Choroid plexus epithelial cell (primary cell): Measurements from ENCODE around the gene SSH3.
"Not testable (repeated sequence)": the region's sequence is repeated elsewhere in the genome, so short reads cannot be mapped to it uniquely, and the experiment has no call there.

Experiments used
- DNase-seq: peaks from one replicate; pipeline ENCODE4 v3.0.0-alpha.2; 2010; ENCODE audit warnings: low read depth
- H3K4me3 ChIP-seq: 2 replicates; pipeline ENCODE4 v1.5.1; 2011; ENCODE audit warnings: low read depth, mild to moderate bottlenecking, control low read depth, low read length, moderate library complexity
- CTCF ChIP-seq: conservative IDR thresholded peaks from 2 replicates; pipeline ENCODE4 v1.5.1; 2011; ENCODE audit warnings: low read depth, mild to moderate bottlenecking, control low read depth, inconsistent platforms, low read length, moderate library complexity

The SSH3 gene

DNA sequence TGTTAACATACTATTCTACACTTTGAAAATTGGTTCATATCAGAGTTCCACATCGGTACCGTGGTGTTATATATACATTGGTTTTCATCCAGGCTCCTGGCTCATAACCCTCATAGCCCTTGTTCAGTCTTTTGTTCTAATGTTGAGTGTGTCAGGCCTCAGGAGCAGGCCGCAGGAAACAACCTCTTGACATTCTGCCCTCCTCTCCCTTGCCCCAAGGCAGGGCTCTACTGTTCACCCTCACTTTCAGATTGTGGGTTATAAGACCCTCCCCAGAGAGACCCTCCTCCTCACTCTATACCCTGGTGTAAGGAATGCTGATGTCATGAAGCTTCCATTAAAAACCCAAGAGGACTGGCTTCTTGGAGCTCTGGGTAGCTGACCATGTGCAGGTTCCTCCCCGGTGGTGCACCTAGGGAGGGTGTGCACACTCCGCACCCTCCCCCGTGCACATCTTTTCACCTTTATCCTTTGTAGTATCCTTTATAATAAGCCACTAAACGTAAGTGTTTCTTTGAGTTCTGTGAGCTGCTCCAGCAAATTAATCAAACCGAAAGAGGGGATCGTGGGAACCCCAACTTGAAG lies 12.1 kb downstream of the SSH3 start:
- no peak for DNase-seq
- no peak for TF ChIP-seq CTCF
- no peak overlapping the region for H3K4me3 ChIP-seq

DNA sequence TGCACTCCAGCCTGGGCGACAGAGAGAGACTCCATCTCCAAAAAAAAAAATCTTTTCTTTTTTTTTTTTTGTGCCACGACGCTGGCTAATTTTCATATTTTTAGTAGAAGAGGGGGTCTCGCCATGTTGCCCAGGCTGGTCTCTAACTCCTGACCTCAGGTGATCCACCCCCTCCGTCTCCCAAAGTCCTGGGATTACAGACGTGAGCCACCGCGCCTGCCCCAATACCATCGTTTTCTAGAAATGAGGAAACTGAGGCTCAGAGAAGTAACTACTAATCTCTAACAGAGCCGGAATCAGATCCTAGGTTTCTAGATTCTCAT lies 13.5 kb downstream of the SSH3 start:
- no peak for DNase-seq
- no peak for TF ChIP-seq CTCF
- H3K4me3 ChIP-seq = peak overlapping the region; percentile 88

DNA sequence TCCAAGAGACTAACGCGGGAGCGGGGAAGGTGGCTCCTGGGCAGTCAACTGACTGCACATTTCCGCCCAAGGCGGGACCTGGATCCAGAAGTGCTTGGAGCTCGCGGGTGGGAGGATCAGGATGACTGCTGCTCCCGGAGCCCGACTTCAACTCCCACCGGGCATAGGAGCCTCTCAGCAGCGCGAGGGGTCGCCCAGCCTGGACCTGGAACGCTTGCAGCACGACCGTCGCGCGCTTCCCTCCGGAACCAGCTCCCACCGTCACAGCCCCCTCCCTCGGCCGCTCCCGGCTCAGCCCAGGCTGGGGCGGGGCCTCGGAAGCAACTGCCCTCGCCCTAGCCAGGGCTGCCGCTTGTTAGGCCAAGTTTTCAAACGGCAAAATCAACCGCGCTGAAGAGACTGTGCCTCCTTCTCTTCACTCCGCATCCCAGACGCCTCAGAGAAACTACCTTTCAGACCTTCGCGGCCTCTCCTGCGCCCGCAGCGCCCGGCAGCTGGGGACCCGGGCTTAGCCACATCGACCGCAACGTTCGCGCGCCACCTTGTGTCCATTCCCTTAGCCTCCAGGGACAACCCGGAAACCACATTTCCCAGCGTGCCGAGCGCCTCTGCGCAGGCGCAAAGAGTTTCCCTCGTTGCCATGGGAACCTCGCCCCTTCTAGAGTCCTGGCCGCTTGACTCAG lies 14.0 kb downstream of the SSH3 start:
- TF ChIP-seq CTCF = peak; percentile 89
- peak; percentile 94 for DNase-seq
- peak overlapping the region; percentile 88 for H3K4me3 ChIP-seq

DNA sequence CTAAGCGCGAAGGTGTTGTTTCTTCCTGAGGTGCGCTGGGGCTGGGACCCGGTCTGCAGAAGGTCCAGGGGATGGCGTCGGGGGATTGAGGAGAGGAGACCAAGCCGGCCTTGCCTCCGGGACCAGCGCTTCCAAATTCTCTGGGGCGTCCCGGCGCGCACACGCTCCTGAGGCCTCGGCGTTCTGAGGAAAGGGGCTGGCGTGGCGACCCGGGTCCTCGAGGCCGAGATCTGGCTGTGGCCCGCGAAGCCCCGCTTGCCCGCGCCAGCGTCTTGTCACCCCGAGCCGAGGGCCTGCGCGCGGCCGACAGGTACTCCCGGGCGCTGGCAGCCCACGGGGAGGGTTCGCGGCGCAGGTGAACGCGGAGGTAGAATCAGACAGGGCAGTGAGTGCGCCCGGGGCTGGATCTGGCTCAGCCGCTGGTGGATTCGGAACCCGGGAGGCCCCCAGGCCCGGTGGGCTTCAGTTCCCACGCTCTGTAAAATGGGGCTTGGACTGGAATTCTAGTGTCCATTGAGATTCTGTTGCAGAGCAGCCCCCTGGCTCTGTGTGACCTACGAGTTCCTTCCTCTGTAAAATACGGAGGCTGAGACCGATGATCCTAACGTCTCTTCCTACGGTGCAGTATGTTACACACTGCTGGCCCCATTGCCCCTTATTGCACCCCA lies 14.7 kb downstream of the SSH3 start:
- DNase-seq = no peak
- H3K4me3 ChIP-seq = peak overlapping the region; percentile 88
- TF ChIP-seq CTCF = no peak

DNA sequence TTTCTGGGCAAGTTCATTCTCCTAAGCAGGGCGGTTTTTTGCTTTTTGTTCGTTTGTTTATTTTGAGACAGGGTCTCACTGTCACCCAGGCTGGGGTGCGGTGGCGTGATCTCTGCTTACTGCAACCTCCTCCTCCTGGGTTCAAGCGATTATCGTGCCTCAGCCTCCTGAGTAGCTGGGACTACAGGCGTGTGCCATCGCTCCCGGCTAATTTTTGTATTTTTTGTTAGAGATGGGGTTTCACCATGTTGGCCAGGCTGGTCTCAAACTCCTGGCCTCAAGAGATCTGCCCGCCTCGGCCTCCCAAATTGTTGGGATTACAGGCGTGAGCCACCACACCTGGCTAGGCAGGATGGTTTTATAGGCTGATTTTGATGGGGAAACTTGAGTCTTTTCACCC lies 15.5 kb downstream of the SSH3 start:
- H3K4me3 ChIP-seq, DNase-seq: not testable (repeated sequence)

DNA sequence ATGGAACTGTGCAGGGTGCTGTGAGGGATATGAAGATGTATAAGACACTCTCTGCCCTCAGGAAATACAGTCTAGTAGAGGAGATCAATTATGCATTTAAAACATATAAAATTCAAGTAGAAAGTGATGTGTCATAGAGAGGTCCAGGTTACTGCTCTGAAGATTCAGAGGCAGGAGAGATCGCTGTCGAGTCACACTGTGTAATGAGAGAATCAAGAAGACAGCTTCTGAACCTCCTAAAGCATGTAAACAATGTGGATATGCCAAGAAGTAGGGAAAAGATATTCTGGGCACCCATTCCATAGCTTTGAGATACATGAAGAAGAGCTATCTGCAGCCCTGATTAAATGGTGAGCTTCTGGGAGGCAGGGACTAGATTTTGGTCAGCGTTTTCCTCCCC lies 16.7 kb downstream of the SSH3 start:
- no peak overlapping the region for H3K4me3 ChIP-seq
- no peak for TF ChIP-seq CTCF
- peak; percentile 14 for DNase-seq

GRCh38 chr11:67320691-67321090 lies 17.4 kb downstream of the SSH3 start:
- no peak for TF ChIP-seq CTCF
- no peak overlapping the region for H3K4me3 ChIP-seq
- no peak for DNase-seq
